GM12878 (cell line): ENCODE data around the gene RAPGEF1. TPM values are rescaled to one million over a fixed set of nuclear protein-coding genes. Genes with fewer than 3 reads are reported as not detected.
A peak's percentile ranks its signal among the peaks of the same experiment; 100 is the strongest.

Experiments
- ATAC-seq: fragments of 200-7000 bp; cut with Tn5 transposase; 3 replicates; pipeline ENCODE4 v1.9.1; 2020; ENCODE audit warnings: mild to moderate bottlenecking, moderate library complexity
- BruUV-seq: library from RNA; stranded (reverse); fragments of 400-500 nt; replicated peaks from 2 replicates; lab custom pipeline; 2021; lab: Mats Ljungman, UMichigan
- CTCF ChIA-PET: fragments of 300-600 bp; sonication (Branson Sonifier 250); formaldehyde crosslinking; extraction: SDS; loops from one replicate; lab custom pipeline; 2021; ENCODE audit warnings: inconsistent platforms; lab: Yijun Ruan, JAX
- POLR2A ChIA-PET: fragments of 350-600 bp; formaldehyde crosslinking; extraction: SDS; loops from one replicate; lab custom pipeline; 2021; ENCODE audit warnings: inconsistent platforms; lab: Charles Lee
- RAD21 ChIA-PET: fragments of 300-600 bp; sonication (Branson Sonifier 250); formaldehyde crosslinking; loops from one replicate; lab custom pipeline; 2023; ENCODE audit warnings: antibody characterized with exemption; ENCODE audit not compliant: unreplicated experiment; lab: Charles Lee
- SMC1A ChIA-PET: fragments of 300-600 bp; sonication (Branson Sonifier 250); formaldehyde crosslinking; loops from one replicate; lab custom pipeline; 2023; ENCODE audit not compliant: unreplicated experiment, uncharacterized antibody; lab: Charles Lee
- DNase-seq: peaks from one replicate; pipeline ENCODE4 v3.0.0-alpha.2; 2011; ENCODE audit warnings: low read depth, low spot score
- FAIRE-seq: peaks from 3 replicates; lab custom pipeline; 2011; peaks lifted over from hg19 to GRCh38; lab: Jason Lieb, UNC
- H2AFZ ChIP-seq: 2 replicates; pipeline ENCODE4 v1.6.0; 2011; ENCODE audit warnings: low read depth, low read length, control low read depth; ENCODE audit not compliant: control insufficient read depth
- H3K27ac ChIP-seq: 2 replicates; pipeline ENCODE4 v1.5.1; 2011; ENCODE audit warnings: control low read depth; ENCODE audit not compliant: control insufficient read depth, insufficient read depth
- H3K27me3 ChIP-seq, 2 experiments: replicated peaks in 1 of 2; 2 replicates each; pipeline versions ENCODE4 v1.6.0 to v1.6.1; 2011; ENCODE audit warnings: low read length in 1 of 2; ENCODE audit not compliant: control insufficient read depth in 2 of 2, insufficient read depth in 2 of 2
- H3K36me3 ChIP-seq, 2 experiments: 2 replicates each; pipeline ENCODE4 v1.5.1; 2011; ENCODE audit warnings: low read length in 1 of 2; ENCODE audit not compliant: control insufficient read depth in 2 of 2, insufficient read depth in 2 of 2
- H3K4me1 ChIP-seq: 2 replicates; pipeline ENCODE4 v1.6.1; 2011; ENCODE audit warnings: mild to moderate bottlenecking, low read length, moderate library complexity, mixed read lengths; ENCODE audit not compliant: control insufficient read depth, insufficient read depth
- H3K4me2 ChIP-seq: 2 replicates; pipeline ENCODE4 v1.6.0; 2011; ENCODE audit warnings: control low read depth; ENCODE audit not compliant: control insufficient read depth, insufficient read depth
- H3K4me3 ChIP-seq: fragments of 200-600 bp; sonication (generic); 2 replicates; pipeline ENCODE4 v1.5.1; 2016
- H3K79me2 ChIP-seq: 2 replicates; pipeline ENCODE4 v1.6.0; 2011; ENCODE audit warnings: low read length; ENCODE audit not compliant: control insufficient read depth, insufficient read depth
- H3K9ac ChIP-seq: 2 replicates; pipeline ENCODE4 v1.8.0; 2011; ENCODE audit warnings: low read length, control low read depth, mixed read lengths; ENCODE audit not compliant: control insufficient read depth, insufficient read depth
- H3K9me3 ChIP-seq: replicated peaks from 3 replicates; pipeline ENCODE4 v1.5.1; 2011; ENCODE audit warnings: mild to moderate bottlenecking, low read length; ENCODE audit not compliant: control insufficient read depth, insufficient read depth
- H4K20me1 ChIP-seq: 2 replicates; pipeline ENCODE4 v1.6.0; 2011; ENCODE audit not compliant: control insufficient read depth, insufficient read depth
- BACH1 ChIP-seq: fragments of 450-650 bp; IDR thresholded peaks from 2 replicates; pipeline ENCODE4 v1.6.1; 2017; ENCODE audit warnings: mild to moderate bottlenecking, borderline replicate concordance
- CBX3 ChIP-seq: fragments of 200-600 bp; sonication (generic); IDR thresholded peaks from 2 replicates; pipeline ENCODE4 v1.6.1; 2016; ENCODE audit warnings: low read depth, borderline replicate concordance
- CHD1 ChIP-seq: IDR thresholded peaks from 2 replicates; pipeline ENCODE4 v1.6.1; 2012; ENCODE audit warnings: low read depth, low read length, improper control_type of control experiment
- CHD2 ChIP-seq: IDR thresholded peaks from 2 replicates; pipeline ENCODE4 v1.6.1; 2011; ENCODE audit warnings: low read depth, low read length, improper control_type of control experiment, borderline replicate concordance
- CHD4 ChIP-seq: fragments of 200-600 bp; sonication (generic); IDR thresholded peaks from 2 replicates; pipeline ENCODE4 v1.6.1; 2016; ENCODE audit warnings: mild to moderate bottlenecking
- EP300 ChIP-seq, 2 experiments: fragments of 150-350 bp in 1 of 2; IDR thresholded peaks; 2 replicates each; pipeline ENCODE4 v1.6.1; 2011 to 2012; ENCODE audit warnings: low read depth in 2 of 2, low read length in 2 of 2, borderline replicate concordance in 1 of 2, improper control_type of control experiment in 1 of 2, inconsistent platforms in 1 of 2; ENCODE audit not compliant: control insufficient read depth in 1 of 2
- JUND ChIP-seq: IDR thresholded peaks from 2 replicates; pipeline ENCODE4 v1.6.1; 2012; ENCODE audit warnings: low read depth, mild to moderate bottlenecking, low read length, improper control_type of control experiment, moderate library complexity
- MTA2 ChIP-seq: fragments of 450-650 bp; IDR thresholded peaks from 2 replicates; pipeline ENCODE4 v1.6.1; 2016; ENCODE audit warnings: low read depth, mild to moderate bottlenecking, moderate library complexity
- MTA3 ChIP-seq: IDR thresholded peaks from 2 replicates; pipeline ENCODE4 v1.6.1; 2012; ENCODE audit warnings: low read length, inconsistent platforms, borderline replicate concordance
- MYC ChIP-seq: IDR thresholded peaks from 2 replicates; pipeline ENCODE4 v1.6.1; 2011; ENCODE audit warnings: mild to moderate bottlenecking, low read length, moderate library complexity, inconsistent platforms; ENCODE audit not compliant: insufficient read depth, insufficient replicate concordance, insufficient read length, severe bottlenecking
- PML ChIP-seq: IDR thresholded peaks from 2 replicates; pipeline ENCODE4 v1.6.1; 2012; ENCODE audit warnings: low read length, inconsistent platforms
- STAT1 ChIP-seq: fragments of 450-650 bp; conservative IDR thresholded peaks from 2 replicates; pipeline ENCODE4 v1.6.1; 2014; ENCODE audit warnings: antibody characterized with exemption, mild to moderate bottlenecking
- STAT3 ChIP-seq: IDR thresholded peaks from 2 replicates; pipeline ENCODE4 v1.6.1; 2011; ENCODE audit warnings: low read depth, low read length, improper control_type of control experiment
- TARDBP ChIP-seq: IDR thresholded peaks from 2 replicates; pipeline ENCODE4 v1.6.1; 2016; ENCODE audit warnings: borderline replicate concordance
- TCF7 ChIP-seq: IDR thresholded peaks from 2 replicates; pipeline ENCODE4 v1.6.1; 2014; ENCODE audit warnings: antibody characterized with exemption, borderline replicate concordance
- YBX1 ChIP-seq: fragments of 450-650 bp; IDR thresholded peaks from 2 replicates; pipeline ENCODE4 v1.6.1; 2016; ENCODE audit warnings: antibody characterized with exemption
- WGBS: methylation state at CpG from one replicate; pipeline ENCODE4 v1.1.6; 2016; ENCODE audit warnings: low lambda C conversion rate; ENCODE audit not compliant: insufficient replicate concordance, insufficient coverage; ENCODE audit errors: missing lambda C conversion rate; 5-methylcytosine and 5-hydroxymethylcytosine counted together
- in situ Hi-C: fragments of 300-500 bp; cut with MboI; formaldehyde crosslinking; loops from 9 replicates; pipeline ENCODE4 v1.14.3; 2018; ENCODE audit warnings: mixed read lengths
- intact Hi-C: fragments of 100-400 bp; cut with micrococcal nuclease; formaldehyde crosslinking; loops from one replicate; pipeline ENCODE4 v1.14.2; 2022; ENCODE audit not compliant: unreplicated experiment
- polyA plus RNA-seq, 11 experiments: library from polyadenylated mRNA; depleted of rRNA in 4 of 11; unstranded in 6 of 11; stranded (reverse) in 5 of 11; fragments of >200 nt; fragmentation: Nextera tagmentation in 4 of 11; fragmentation: Illumina TruSeq in 1 of 11; extraction: Ambion mirVana in 4 of 11; extraction: Trizol in 1 of 11; gene quantifications; 1 replicate in 1 of 11; 2 replicates in 10 of 11; pipeline versions ENCODE4 v1.2.1 to v1.2.3, GENCODE V29; 2011 to 2016; ENCODE audit warnings: inconsistent platforms in 2 of 11, missing spikeins in 2 of 11, low read depth in 1 of 11
- total RNA-seq, 4 experiments: library from RNA; depleted of rRNA in 3 of 4; stranded (reverse); fragments of >200 nt in 3 of 4; fragmentation: Illumina TruSeq in 1 of 4; extraction: Trizol in 1 of 4; gene quantifications; 2 replicates each; pipeline versions ENCODE4 v1.2.1 to v1.2.3, GENCODE V29; 2013 to 2021
- TF ChIP-seq, protein P1 (sequence below): fragments of 450-650 bp; IDR thresholded peaks from 2 replicates; pipeline ENCODE4 v1.6.1; 2016; ENCODE audit warnings: mild to moderate bottlenecking

RAPGEF1 gene
- total and polyA plus RNA-seq, 10 of the 15 experiments (the other 5 are each of a cell fraction or from before 2014, with no cell fraction given) = 0.42 to 113 (median 45.9) TPM

DNA sequence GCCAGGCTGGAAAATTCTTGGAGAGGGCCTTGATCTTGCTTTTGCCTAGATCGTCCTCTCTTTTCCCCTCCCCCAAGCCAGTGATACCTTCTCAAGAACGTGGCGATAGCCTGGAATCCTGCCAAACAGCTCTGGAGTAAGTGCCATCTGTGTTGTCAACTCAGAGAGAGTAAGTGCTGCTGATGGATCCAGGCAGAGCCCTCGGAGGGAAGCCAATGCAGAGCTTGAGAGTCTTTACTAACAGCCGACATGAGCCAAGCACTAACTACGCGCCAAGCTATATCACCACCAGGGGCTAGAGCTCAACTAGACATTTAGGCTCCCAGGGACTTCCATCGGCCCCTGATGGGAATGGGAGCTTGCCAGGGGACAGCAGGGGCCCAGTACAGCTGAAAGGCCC, 17.6 kb downstream of the RAPGEF1 start:
- Histone ChIP-seq H3K9ac (no peak overlapping the region), H3K27ac (no peak overlapping the region), H3K4me2 (no peak overlapping the region), H3K4me1 (peaks cover 67% of the 10 kb centered on the region), H3K4me3 (no peak overlapping the region), H3K36me3 (peaks cover 9 to 13% of the 10 kb centered on the region in 2 experiments), H3K27me3 (no peaks in the 10 kb centered on the region), H3K79me2 (peaks cover 94% of the 10 kb centered on the region), H3K9me3 (no peaks in the 10 kb centered on the region), H2AFZ (no peak overlapping the region), H4K20me1 (no peaks in the 10 kb centered on the region)
- RAD21 ChIA-PET = interaction anchor here (0.6 to 17.7 kb wide), 4 partner anchors 10 to 45 kb away, joined by 3 to 408 read pairs (median 26); no protein-coding TSS in a partner anchor
- POLR2A ChIA-PET = interaction anchor here (1.1 to 1.6 kb wide), 2 partner anchors 9 to 53 kb away, joined by 3 to 4 read pairs; no protein-coding TSS in a partner anchor
- CTCF ChIA-PET = interaction anchor here (0.8 to 1.1 kb wide), 2 partner anchors 14 to 20 kb away, joined by 3 read pairs; no protein-coding TSS in a partner anchor
- WGBS = 92% methylated on average over 8 of the region's 8 CpGs
- BruUV-seq = no TSS peak
- TF ChIP-seq MTA3 (no peak), TARDBP (no peak), TCF7 (no peak), EP300 (IDR thresholded peaks at IDR 0.05; ENCODE audit: borderline replicate concordance in 1 of 2, control insufficient read depth in 1 of 2, low read depth in 2 of 2, low read length in 2 of 2) (no peak)
- in situ Hi-C loops = loop anchor here (10.0 to 25.0 kb wide), 2 partner anchors 457 to 1685 kb away; partner anchors contain the start of gene FNBP1
- SMC1A ChIA-PET = interaction anchor here (1.1 to 21.2 kb wide), 3 partner anchors 16 to 44 kb away, joined by 4 to 416 read pairs (median 5); no protein-coding TSS in a partner anchor
- DNase-seq (no peak), FAIRE-seq (no peak), ATAC-seq (no peak)
- intact Hi-C loops = no loop called here

DNA sequence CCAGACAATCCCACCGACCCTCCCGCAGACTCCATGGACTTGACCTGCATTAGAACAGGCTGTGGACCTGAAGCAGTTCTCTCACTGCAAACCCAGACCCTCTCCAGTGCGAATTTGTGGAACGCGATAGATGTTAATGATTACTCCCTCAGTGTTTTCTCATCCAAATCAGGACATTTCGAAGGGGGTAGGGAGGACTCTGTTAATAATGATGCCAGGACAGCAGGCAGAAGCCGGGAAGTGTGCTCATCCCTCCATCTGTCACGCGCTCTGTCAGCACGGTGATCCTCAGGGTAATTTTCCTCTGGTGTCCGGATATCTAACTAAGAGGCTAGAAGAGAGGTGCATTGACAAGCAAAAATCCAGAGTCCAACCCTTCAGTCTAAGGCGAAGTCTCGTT, 18.8 kb downstream of the RAPGEF1 start:
- ChIA-PET POLR2A (interaction anchor here (1.6 to 2.5 kb wide), 2 partner anchors 9 to 52 kb away, joined by 4 to 11 read pairs; no protein-coding TSS in a partner anchor), RAD21 (interaction anchor here (2.5 to 4.6 kb wide), 3 partner anchors 11 to 42 kb away, joined by 7 to 46 read pairs (median 32); no protein-coding TSS in a partner anchor), SMC1A (interaction anchor here (2.2 to 21.2 kb wide), 4 partner anchors 10 to 44 kb away, joined by 21 to 416 read pairs (median 30); no protein-coding TSS in a partner anchor), CTCF (interaction anchor here (0.5 kb wide), 1 partner anchor 10 kb away, joined by 3 read pairs; no protein-coding TSS in a partner anchor)
- Histone ChIP-seq H2AFZ (no peak overlapping the region), H3K4me2 (no peak overlapping the region; the same call in 1 of the 2 replicates), H3K4me1 (peaks cover 57% of the 10 kb centered on the region), H3K9me3 (no peaks in the 10 kb centered on the region), H4K20me1 (no peaks in the 10 kb centered on the region), H3K27me3 (no peaks in the 10 kb centered on the region), H3K9ac (no peak overlapping the region), H3K4me3 (0 out of 2 replicates have a peak overlapping the region, but pooled peaks have one; percentile 9), H3K36me3 (peaks cover 9 to 13% of the 10 kb centered on the region in 2 experiments), H3K27ac (peak overlapping the region; percentile 6; the same call in 1 of the 2 replicates), H3K79me2 (peaks cover 91% of the 10 kb centered on the region)
- no TSS peak for BruUV-seq
- FAIRE-seq (no peak), DNase-seq (no peak), ATAC-seq (no peak)
- in situ Hi-C loops = loop anchor here (10.0 to 25.0 kb wide), 2 partner anchors 456 to 1684 kb away; partner anchors contain the start of gene FNBP1
- intact Hi-C loops = no loop called here
- 91% methylated on average over 13 of the region's 13 CpGs for WGBS
- TF ChIP-seq, protein P1, sequence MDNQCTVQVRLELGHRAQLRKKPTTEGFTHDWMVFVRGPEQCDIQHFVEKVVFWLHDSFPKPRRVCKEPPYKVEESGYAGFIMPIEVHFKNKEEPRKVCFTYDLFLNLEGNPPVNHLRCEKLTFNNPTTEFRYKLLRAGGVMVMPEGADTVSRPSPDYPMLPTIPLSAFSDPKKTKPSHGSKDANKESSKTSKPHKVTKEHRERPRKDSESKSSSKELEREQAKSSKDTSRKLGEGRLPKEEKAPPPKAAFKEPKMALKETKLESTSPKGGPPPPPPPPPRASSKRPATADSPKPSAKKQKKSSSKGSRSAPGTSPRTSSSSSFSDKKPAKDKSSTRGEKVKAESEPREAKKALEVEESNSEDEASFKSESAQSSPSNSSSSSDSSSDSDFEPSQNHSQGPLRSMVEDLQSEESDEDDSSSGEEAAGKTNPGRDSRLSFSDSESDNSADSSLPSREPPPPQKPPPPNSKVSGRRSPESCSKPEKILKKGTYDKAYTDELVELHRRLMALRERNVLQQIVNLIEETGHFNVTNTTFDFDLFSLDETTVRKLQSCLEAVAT = no peak
- no peak for TF ChIP-seq STAT3
- no peak for TF ChIP-seq CHD1
- no peak for TF ChIP-seq PML
- no peak for TF ChIP-seq CHD4
- TF ChIP-seq JUND = no peak
- no peak for TF ChIP-seq MYC
- no peak for TF ChIP-seq YBX1
- TF ChIP-seq STAT1 = no peak
- no peak for TF ChIP-seq BACH1
- TF ChIP-seq CHD2 = no peak
- TF ChIP-seq MTA2 = no peak
- no peak for TF ChIP-seq CBX3
